Caco-2 (cell line): ENCODE measurements around the gene SEMA6B. TPM values are rescaled to one million over a fixed set of nuclear protein-coding genes. Genes with fewer than 3 reads are reported as not detected.

Experiments
- BruUV-seq: library from RNA; stranded (reverse); fragments of 400-500 nt; replicated peaks from 2 replicates; lab custom pipeline; 2021; lab: Mats Ljungman, UMichigan
- CTCF ChIA-PET: fragments of 300-600 bp; sonication (Branson Sonifier 250); formaldehyde crosslinking; loops from one replicate; lab custom pipeline; 2022; ENCODE audit warnings: antibody characterized with exemption; lab: Charles Lee
- POLR2A ChIA-PET: fragments of 300-600 bp; sonication (Branson Sonifier 250); formaldehyde crosslinking; loops from one replicate; lab custom pipeline; 2022; ENCODE audit warnings: antibody characterized with exemption; lab: Charles Lee
- DNase-seq, 2 experiments: peaks; one replicate each; pipeline versions ENCODE4 v3.0.0 to v3.0.0-alpha.2; 2020 to 2022
- H3K27me3 ChIP-seq: replicated peaks from 2 replicates; pipeline ENCODE4 v1.6.0; 2011; ENCODE audit warnings: low read length; ENCODE audit not compliant: control insufficient read depth, insufficient read depth
- H3K36me3 ChIP-seq: 2 replicates; pipeline ENCODE4 v1.5.1; 2011; ENCODE audit warnings: low read length; ENCODE audit not compliant: control insufficient read depth, insufficient read depth
- H3K4me1 ChIP-seq: fragments of 250-450 bp; sonication (Bioruptor Pico); 2 replicates; pipeline ENCODE4 v1.5.1; 2020; ENCODE audit warnings: mild to moderate bottlenecking
- H3K4me3 ChIP-seq: 2 replicates; pipeline ENCODE4 v1.5.1; 2011; ENCODE audit warnings: low read depth, mild to moderate bottlenecking, control low read depth, low read length
- H3K9me3 ChIP-seq: fragments of 250-450 bp; sonication (Bioruptor Pico); 2 replicates; pipeline ENCODE4 v1.5.1; 2020; ENCODE audit warnings: mild to moderate bottlenecking, moderate library complexity
- H3K27ac Mint-ChIP-seq: one replicate; pipeline ENCODE4 v1.8.0; 2022; ENCODE audit warnings: mixed read lengths; ENCODE audit not compliant: unreplicated experiment
- H3K27me3 Mint-ChIP-seq: one replicate; pipeline ENCODE4 v1.8.0; 2022; ENCODE audit warnings: mixed read lengths; ENCODE audit not compliant: insufficient read depth, unreplicated experiment
- H3K36me3 Mint-ChIP-seq: one replicate; pipeline ENCODE4 v1.8.0; 2022; ENCODE audit warnings: mild to moderate bottlenecking, mixed read lengths; ENCODE audit not compliant: insufficient read depth, unreplicated experiment
- H3K4me1 Mint-ChIP-seq: one replicate; pipeline ENCODE4 v1.8.0; 2022; ENCODE audit warnings: low read depth, mixed read lengths; ENCODE audit not compliant: unreplicated experiment
- H3K4me3 Mint-ChIP-seq: one replicate; pipeline ENCODE4 v1.8.0; 2022; ENCODE audit warnings: mild to moderate bottlenecking, moderate library complexity, mixed read lengths; ENCODE audit not compliant: unreplicated experiment
- H3K9me3 Mint-ChIP-seq: one replicate; pipeline ENCODE4 v1.8.0; 2022; ENCODE audit warnings: mixed read lengths; ENCODE audit not compliant: unreplicated experiment
- CTCF ChIP-seq, 2 experiments: fragments of 200-600 bp in 1 of 2; IDR thresholded peaks; 1 replicate in 1 of 2; 2 replicates in 1 of 2; pipeline versions ENCODE4 v1.5.1 to v1.8.0; 2011 to 2022; ENCODE audit warnings: antibody characterized with exemption in 1 of 2, control low read depth in 1 of 2, inconsistent platforms in 1 of 2, low read depth in 1 of 2, low read length in 1 of 2, mild to moderate bottlenecking in 1 of 2, moderate library complexity in 1 of 2; ENCODE audit not compliant: insufficient read depth in 1 of 2, severe bottlenecking in 1 of 2, unreplicated experiment in 1 of 2
- intact Hi-C: fragments of 100-400 bp; cut with micrococcal nuclease; formaldehyde crosslinking; loops from one replicate; pipeline ENCODE4 v1.10.0; 2022; ENCODE audit not compliant: unreplicated experiment
- total RNA-seq: library from RNA; stranded (reverse); gene quantifications from 2 replicates; pipeline ENCODE4 v1.2.3, GENCODE V29; 2022

The SEMA6B gene
- total RNA-seq, 1 experiment from 2014 or later = 0.39 TPM

GRCh38 chr19:4513248-4513647 lies 46.2 kb downstream of the SEMA6B start:
- H3K9me3 Mint-ChIP-seq = no peaks in the 10 kb centered on the region
- H3K4me3 Mint-ChIP-seq = no peak overlapping the region
- Histone ChIP-seq H3K36me3 (no peaks in the 10 kb centered on the region), H3K9me3 (no peaks in the 10 kb centered on the region), H3K27me3 (no peaks in the 10 kb centered on the region), H3K4me1 (no peaks in the 10 kb centered on the region), H3K4me3 (no peak overlapping the region)
- no peaks in the 10 kb centered on the region for H3K4me1 Mint-ChIP-seq
- no peak overlapping the region for H3K27ac Mint-ChIP-seq
- no peak for DNase-seq
- peaks cover 11% of the 10 kb centered on the region for H3K36me3 Mint-ChIP-seq
- CTCF ChIA-PET = interaction anchor here (0.6 kb wide), 1 partner anchor 373 kb away, joined by 3 read pairs; no protein-coding TSS in a partner anchor
- no peaks in the 10 kb centered on the region for H3K27me3 Mint-ChIP-seq
- TF ChIP-seq CTCF (IDR thresholded peaks at IDR 0.05; ENCODE audit: insufficient read depth in 1 of 2, low read depth in 1 of 2, low read length in 1 of 2, severe bottlenecking in 1 of 2, unreplicated experiment in 1 of 2) = no peak
- intact Hi-C loops = no loop called here
- POLR2A ChIA-PET = no interaction called here
- BruUV-seq = no TSS peak

DNA sequence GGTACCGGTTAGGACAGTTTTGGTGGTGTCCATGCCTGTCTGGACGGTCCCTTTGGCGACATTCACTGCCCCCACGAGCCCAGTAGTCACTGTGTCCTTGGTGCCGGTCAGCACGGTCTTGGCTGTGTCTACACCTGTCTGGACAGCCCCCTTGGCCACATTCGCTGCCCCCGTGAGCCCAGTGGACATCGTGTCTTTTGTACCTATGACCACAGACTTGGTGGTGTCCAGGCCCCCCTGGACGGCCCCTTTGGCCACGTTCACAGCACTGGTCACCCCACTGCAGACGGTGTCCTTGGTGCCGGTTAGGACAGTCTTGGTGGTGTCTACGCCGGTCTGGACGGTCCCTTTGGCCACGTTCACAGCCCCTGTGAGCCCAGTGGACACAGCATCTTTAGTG lies 47.4 kb downstream of the SEMA6B start:
- TF ChIP-seq CTCF (IDR thresholded peaks at IDR 0.05; ENCODE audit: insufficient read depth in 1 of 2, low read depth in 1 of 2, low read length in 1 of 2, severe bottlenecking in 1 of 2, unreplicated experiment in 1 of 2) = no peak
- no peak overlapping the region for H3K4me3 ChIP-seq
- Mint-ChIP-seq H3K9me3 (no peaks in the 10 kb centered on the region), H3K27me3 (no peaks in the 10 kb centered on the region), H3K36me3 (peaks cover 18% of the 10 kb centered on the region), H3K4me3 (no peak overlapping the region), H3K27ac (no peak overlapping the region), H3K4me1 (no peaks in the 10 kb centered on the region)
- no TSS peak for BruUV-seq
- H3K27me3 ChIP-seq = no peaks in the 10 kb centered on the region
- CTCF ChIA-PET = no interaction called here
- H3K36me3 ChIP-seq = no peaks in the 10 kb centered on the region
- no peaks in the 10 kb centered on the region for H3K4me1 ChIP-seq
- intact Hi-C loops = no loop called here
- POLR2A ChIA-PET = no interaction called here
- no peaks in the 10 kb centered on the region for H3K9me3 ChIP-seq
- no peak for DNase-seq

GRCh38 chr19:4511300-4512054 lies 48.0 kb downstream of the SEMA6B start:
- Mint-ChIP-seq H3K4me3 (no peak overlapping the region), H3K27ac (no peak overlapping the region), H3K27me3 (no peaks in the 10 kb centered on the region), H3K36me3 (peaks cover 24% of the 10 kb centered on the region), H3K9me3 (no peaks in the 10 kb centered on the region), H3K4me1 (no peaks in the 10 kb centered on the region)
- Histone ChIP-seq H3K4me3 (no peak overlapping the region), H3K9me3 (no peaks in the 10 kb centered on the region), H3K4me1 (no peaks in the 10 kb centered on the region), H3K27me3 (no peaks in the 10 kb centered on the region), H3K36me3 (no peaks in the 10 kb centered on the region)
- BruUV-seq = no TSS peak
- ChIA-PET CTCF (no interaction called here), POLR2A (no interaction called here)
- DNase-seq = no peak
- intact Hi-C loops = no loop called here
- no peak for TF ChIP-seq CTCF (IDR thresholded peaks at IDR 0.05; ENCODE audit: insufficient read depth in 1 of 2, low read depth in 1 of 2, low read length in 1 of 2, severe bottlenecking in 1 of 2, unreplicated experiment in 1 of 2)
